Fibroblast of the aortic adventitia (primary cell): ENCODE data around the gene MDM2. TPM values are rescaled to one million over a fixed set of nuclear protein-coding genes. Genes with fewer than 3 reads are reported as not detected.

Experiments used
- DNase-seq: peaks from one replicate; pipeline ENCODE4 v3.0.0-alpha.2; 2010; ENCODE audit warnings: low read depth
- H3K4me3 ChIP-seq: 2 replicates; pipeline ENCODE4 v1.5.1; 2011; ENCODE audit warnings: low read depth, mild to moderate bottlenecking, control low read depth, low read length, moderate library complexity
- CTCF ChIP-seq: IDR thresholded peaks from 2 replicates; pipeline ENCODE4 v1.5.1; 2011; ENCODE audit warnings: mild to moderate bottlenecking, low read length, control low read depth, inconsistent platforms; ENCODE audit not compliant: insufficient read depth
- total RNA-seq: library from RNA; depleted of rRNA; stranded (reverse); fragments of >200 nt; gene quantifications from 2 replicates; pipeline ENCODE4 v1.2.3, GENCODE V29; 2012; ENCODE audit warnings: low replicate concordance

Gene MDM2
- total RNA-seq, 1 donor, result 241 TPM

- no peak for TF ChIP-seq CTCF
- H3K4me3 ChIP-seq, result no peak overlapping the region
- no peak for DNase-seq
These were observed 42.3 kb upstream of the MDM2 start for GRCh38 chr12:68765696-68766095.

GRCh38 chr12:68766646-68767045 lies 41.3 kb upstream of the MDM2 start:
- TF ChIP-seq CTCF, result no peak
- H3K4me3 ChIP-seq, result no peak overlapping the region
- no peak for DNase-seq

GRCh38 chr12:68767191-68767590 lies 40.8 kb upstream of the MDM2 start:
- H3K4me3 ChIP-seq, result no peak overlapping the region
- no peak for DNase-seq
- no peak for TF ChIP-seq CTCF

- no peak for TF ChIP-seq CTCF
- no peak for DNase-seq
- no peak overlapping the region for H3K4me3 ChIP-seq
These were observed 39.5 kb upstream of the MDM2 start for GRCh38 chr12:68768431-68768939.

GRCh38 chr12:68769941-68770340 lies 38.0 kb upstream of the MDM2 start:
- no peak for DNase-seq
- TF ChIP-seq CTCF, result no peak

GRCh38 chr12:68771223-68771925 lies 36.6 kb upstream of the MDM2 start:
- no peak overlapping the region for H3K4me3 ChIP-seq
- DNase-seq, result no peak
- no peak for TF ChIP-seq CTCF

More at GRCh38 chr12:68769941-68770340, 38.0 kb upstream of the MDM2 start:
- H3K4me3 ChIP-seq, result no peak overlapping the region

- no peak for DNase-seq
- H3K4me3 ChIP-seq, result no peak overlapping the region
- TF ChIP-seq CTCF, result no peak
These were observed 35.3 kb upstream of the MDM2 start for GRCh38 chr12:68772714-68773113.
